ES-I3 (cell line): ENCODE results near the gene F12.

Source experiments
- H3K36me3 ChIP-seq: 2 replicates; pipeline ENCODE4 v1.6.1; 2013; ENCODE audit warnings: mild to moderate bottlenecking, low read length, control low read depth, moderate library complexity; ENCODE audit not compliant: insufficient read depth
- H3K4me1 ChIP-seq: 2 replicates; pipeline ENCODE4 v1.6.1; 2013; ENCODE audit warnings: mild to moderate bottlenecking, control low read depth, low read length; ENCODE audit not compliant: insufficient read depth
- H3K9ac ChIP-seq: 2 replicates; pipeline ENCODE4 v1.6.1; 2013; ENCODE audit warnings: low read depth, mild to moderate bottlenecking, low read length, moderate library complexity
- H3K9me3 ChIP-seq: 2 replicates; pipeline ENCODE4 v1.6.1; 2013; ENCODE audit warnings: mild to moderate bottlenecking, low read length, moderate library complexity; ENCODE audit not compliant: control insufficient read depth, insufficient read depth

The F12 gene

GRCh38 chr5:177396807-177397206, 12.6 kb downstream of the F12 start:
- Histone ChIP-seq H3K4me1 (peaks cover 3% of the 10 kb centered on the region; the same call in 1 of the 2 replicates), H3K36me3 (no peaks in the 10 kb centered on the region), H3K9me3 (no peaks in the 10 kb centered on the region), H3K9ac (no peak overlapping the region)

- no peak overlapping the region for H3K9ac ChIP-seq
- peaks cover 3% of the 10 kb centered on the region; the same call in 1 of the 2 replicates for H3K4me1 ChIP-seq
- H3K36me3 ChIP-seq, result no peaks in the 10 kb centered on the region
- H3K9me3 ChIP-seq, result no peaks in the 10 kb centered on the region
Measured at GRCh38 chr5:177396078-177396477, 13.3 kb downstream of the F12 start.

DNA sequence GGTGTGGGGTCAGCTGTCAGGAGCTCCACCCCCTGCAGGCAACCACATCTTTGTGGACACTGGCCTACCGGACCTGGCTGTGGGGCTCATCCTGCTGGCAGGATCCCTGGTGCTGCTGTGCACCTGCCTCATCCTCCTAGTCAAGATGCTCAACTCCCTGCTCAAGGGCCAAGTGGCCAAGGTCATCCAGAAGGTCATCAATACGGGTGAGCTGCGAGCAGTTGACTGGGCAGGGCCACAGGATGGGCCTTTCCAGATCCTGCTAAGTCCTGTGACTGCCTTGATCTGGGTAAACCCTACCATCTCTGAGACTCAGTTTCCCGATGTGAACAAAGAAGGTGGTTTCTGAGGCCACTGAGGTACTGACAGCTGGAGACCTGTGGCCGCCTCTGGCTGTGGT, 15.4 kb downstream of the F12 start:
- Histone ChIP-seq H3K9ac (no peak overlapping the region), H3K36me3 (no peaks in the 10 kb centered on the region), H3K9me3 (no peaks in the 10 kb centered on the region), H3K4me1 (peaks cover 15% of the 10 kb centered on the region)

GRCh38 chr5:177393206-177393765, 16.1 kb downstream of the F12 start:
- Histone ChIP-seq H3K9ac (no peak overlapping the region), H3K9me3 (no peaks in the 10 kb centered on the region), H3K4me1 (peaks cover 20% of the 10 kb centered on the region), H3K36me3 (no peaks in the 10 kb centered on the region)

- no peak overlapping the region for H3K9ac ChIP-seq
- peaks cover 20% of the 10 kb centered on the region for H3K4me1 ChIP-seq
- H3K36me3 ChIP-seq, result no peaks in the 10 kb centered on the region
- no peaks in the 10 kb centered on the region for H3K9me3 ChIP-seq
Measured at GRCh38 chr5:177392765-177393164, 16.6 kb downstream of the F12 start.

DNA sequence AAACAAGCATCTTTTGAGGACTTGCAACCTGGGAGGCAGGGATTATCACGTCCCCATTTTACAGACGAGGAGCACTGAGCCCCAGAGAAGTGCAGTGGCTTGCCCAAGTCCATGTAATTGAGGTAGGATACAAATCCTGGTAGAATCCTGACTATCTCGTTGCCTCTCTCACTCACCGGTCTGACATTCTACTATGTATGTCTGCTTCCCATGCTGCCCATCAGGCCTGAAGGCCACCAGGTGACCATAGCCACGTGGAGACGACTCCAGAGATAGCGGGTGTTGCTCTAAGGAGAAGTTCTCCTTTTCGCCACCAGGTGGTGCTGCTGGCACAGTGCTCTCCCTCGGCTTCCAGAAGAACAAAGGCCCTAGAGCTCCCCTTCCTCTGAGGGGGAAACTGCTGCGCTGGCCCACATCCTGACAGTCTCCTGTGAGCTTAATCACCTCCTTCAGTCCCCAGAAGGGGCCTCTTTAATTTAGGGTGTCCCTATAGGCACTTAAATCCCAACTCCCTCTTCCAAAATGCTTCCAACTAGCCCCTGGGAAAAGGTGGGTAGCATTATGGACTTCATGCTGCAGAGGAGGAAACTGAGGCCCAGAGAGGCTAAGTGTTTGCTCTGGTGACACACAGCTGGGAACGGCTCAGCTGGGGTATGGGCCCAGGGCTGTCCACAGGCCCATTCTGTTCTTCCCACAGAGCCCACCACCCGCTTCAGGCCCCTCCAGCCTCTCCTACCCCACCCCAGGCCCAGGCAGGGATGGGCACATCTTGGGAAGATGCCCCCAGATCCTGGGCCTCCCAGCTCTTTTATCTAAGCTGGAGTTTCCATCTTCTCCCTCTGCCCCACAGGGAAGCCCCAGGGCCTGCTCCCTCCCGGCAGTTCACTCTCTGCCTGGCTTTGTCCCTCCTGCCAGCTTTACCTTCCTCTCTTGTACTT, 18.7 kb downstream of the F12 start:
- Histone ChIP-seq H3K9ac (no peak overlapping the region), H3K9me3 (no peaks in the 10 kb centered on the region), H3K36me3 (no peaks in the 10 kb centered on the region), H3K4me1 (peaks cover 17% of the 10 kb centered on the region)

DNA sequence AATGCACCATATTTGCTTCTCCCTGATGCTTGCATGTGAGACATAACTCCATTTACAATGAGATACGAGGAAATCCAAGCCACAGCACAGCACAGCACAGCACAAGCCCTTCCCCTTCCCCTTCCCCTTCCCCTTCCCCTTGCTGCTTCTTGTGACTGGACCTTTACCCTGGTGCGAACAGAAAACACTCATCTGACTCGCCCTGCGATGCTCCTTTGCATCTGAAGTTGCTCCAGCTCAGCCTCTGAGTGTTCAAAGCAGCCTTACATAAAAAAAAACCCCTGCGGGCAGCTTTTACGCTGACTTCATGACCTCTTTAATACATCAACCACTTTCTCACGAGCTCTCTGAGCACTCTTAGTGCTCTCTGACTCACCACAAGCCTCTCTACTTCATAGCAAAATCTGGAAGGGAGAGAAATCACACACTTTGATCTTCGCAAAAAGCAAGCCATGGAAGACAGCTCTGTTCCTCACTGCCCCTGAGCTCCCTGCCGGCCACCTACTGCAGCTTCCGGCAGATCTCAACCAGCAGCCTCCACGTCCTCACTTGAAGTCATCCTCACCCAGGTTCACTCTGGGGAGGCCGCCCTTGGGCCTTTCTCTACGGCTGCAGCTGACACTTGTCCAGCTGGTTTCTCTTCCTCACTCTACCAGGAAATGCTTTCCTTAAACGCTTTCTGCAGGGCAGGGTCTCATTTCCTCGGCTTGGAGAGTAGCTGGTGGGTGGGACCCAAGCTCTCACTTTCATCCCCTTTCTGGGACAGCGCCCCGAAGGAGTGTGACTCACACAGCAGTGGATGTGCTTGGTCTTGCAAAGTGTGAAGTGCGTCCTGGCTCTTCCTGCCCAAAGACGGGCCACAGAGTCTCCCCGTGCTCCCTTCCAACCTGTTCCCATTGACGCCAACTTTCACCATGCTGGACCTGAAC, 19.9 kb downstream of the F12 start:
- Histone ChIP-seq H3K36me3 (no peaks in the 10 kb centered on the region), H3K9me3 (no peaks in the 10 kb centered on the region), H3K9ac (no peak overlapping the region), H3K4me1 (peaks cover 17% of the 10 kb centered on the region)

- H3K9me3 ChIP-seq, result no peaks in the 10 kb centered on the region
- no peak overlapping the region for H3K9ac ChIP-seq
- H3K4me1 ChIP-seq, result peaks cover 17% of the 10 kb centered on the region
- H3K36me3 ChIP-seq, result no peaks in the 10 kb centered on the region
Measured at GRCh38 chr5:177388521-177389052, 20.8 kb downstream of the F12 start.

- no peaks in the 10 kb centered on the region for H3K36me3 ChIP-seq
- no peak overlapping the region for H3K9ac ChIP-seq
- H3K4me1 ChIP-seq, result peaks cover 17% of the 10 kb centered on the region
- no peaks in the 10 kb centered on the region for H3K9me3 ChIP-seq
Measured at GRCh38 chr5:177387405-177387804, 22.0 kb downstream of the F12 start.

DNA sequence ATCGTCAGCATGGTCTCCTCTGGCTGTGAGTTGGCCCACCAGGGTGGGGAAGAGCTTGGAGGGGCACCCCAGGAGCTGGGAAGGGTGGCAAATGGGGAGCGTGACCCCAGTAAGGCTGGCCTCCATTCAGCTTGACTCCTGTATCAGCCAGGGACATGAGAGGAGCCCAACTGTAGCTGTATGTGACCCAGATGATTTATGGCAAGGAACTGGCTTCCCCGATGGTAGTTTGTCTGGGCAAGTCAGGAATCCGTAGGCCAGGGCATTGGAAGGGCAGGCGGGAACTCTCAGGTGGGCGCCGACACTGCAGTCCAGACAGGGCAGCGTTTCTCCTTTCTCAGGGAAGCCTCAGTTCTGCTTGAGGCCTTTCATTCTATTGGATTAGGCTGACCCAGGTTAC, 22.8 kb downstream of the F12 start:
- Histone ChIP-seq H3K4me1 (peaks cover 17% of the 10 kb centered on the region), H3K36me3 (no peaks in the 10 kb centered on the region), H3K9me3 (no peaks in the 10 kb centered on the region), H3K9ac (no peak overlapping the region)

- Histone ChIP-seq H3K4me1 (peaks cover 17% of the 10 kb centered on the region), H3K9ac (no peak overlapping the region), H3K36me3 (no peaks in the 10 kb centered on the region)
Measured at GRCh38 chr5:177385720-177386119, 23.6 kb downstream of the F12 start.

GRCh38 chr5:177384134-177384533, 25.2 kb downstream of the F12 start, which contains the start of gene SLC34A1:
TSS of gene SLC34A1 (plus strand) at chr5:177384434. CDS start at chr5:177385742, 1,308 bp downstream.
- Histone ChIP-seq H3K9me3 (no peaks in the 10 kb centered on the region), H3K36me3 (no peaks in the 10 kb centered on the region), H3K9ac (no peak within 1 kb of the TSS), H3K4me1 (peaks cover 5% of the 10 kb centered on the region)

More at GRCh38 chr5:177385720-177386119, 23.6 kb downstream of the F12 start:
- H3K9me3 ChIP-seq, result no peaks in the 10 kb centered on the region

DNA sequence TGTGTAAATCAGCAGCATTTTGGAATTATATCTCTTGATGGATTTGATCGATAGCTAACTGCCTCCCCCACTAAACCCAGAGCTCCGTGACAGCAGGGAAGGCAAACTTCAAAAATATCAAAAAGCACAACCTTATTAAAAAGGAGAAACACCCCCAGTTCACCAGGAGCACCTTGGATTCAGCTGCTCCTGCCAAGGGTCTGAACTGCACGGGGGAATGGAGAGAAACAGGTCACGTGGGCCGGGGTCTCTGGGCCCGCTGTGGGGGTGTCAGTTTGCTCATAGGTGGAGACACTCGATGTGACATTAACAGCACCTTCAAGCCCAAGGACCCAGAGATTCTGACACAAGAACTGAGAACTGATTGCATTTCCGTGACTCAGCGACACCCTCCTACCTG, 26.2 kb downstream of the F12 start:
- Histone ChIP-seq H3K9ac (no peak overlapping the region), H3K9me3 (no peaks in the 10 kb centered on the region), H3K4me1 (no peaks in the 10 kb centered on the region; the same call in 1 of the 2 replicates), H3K36me3 (no peaks in the 10 kb centered on the region)
